Nephron progenitor cell (in vitro differentiated cells): Measurements from ENCODE around the gene CDC73.

Experiments
- DNase-seq: peaks from one replicate; pipeline ENCODE4 v3.0.0; 2021
- H3K27ac Mint-ChIP-seq: 2 replicates; pipeline ENCODE4 v1.8.0; 2021; ENCODE audit warnings: mild to moderate bottlenecking, moderate library complexity, mixed read lengths
- H3K27me3 Mint-ChIP-seq: 2 replicates; pipeline ENCODE4 v1.8.0; 2021; ENCODE audit warnings: mild to moderate bottlenecking, low read depth, mixed read lengths; ENCODE audit not compliant: poor library complexity
- H3K36me3 Mint-ChIP-seq: 2 replicates; pipeline ENCODE4 v1.8.0; 2021; ENCODE audit warnings: low read depth, mixed read lengths
- H3K4me1 Mint-ChIP-seq: 2 replicates; pipeline ENCODE4 v1.8.0; 2021; ENCODE audit warnings: mixed read lengths
- H3K4me3 Mint-ChIP-seq: 2 replicates; pipeline ENCODE4 v1.8.0; 2021; ENCODE audit warnings: mild to moderate bottlenecking, moderate library complexity, mixed read lengths
- H3K9me3 Mint-ChIP-seq: 2 replicates; pipeline ENCODE4 v1.8.0; 2021; ENCODE audit warnings: mild to moderate bottlenecking, moderate library complexity, mixed read lengths
- CTCF ChIP-seq: fragments of 200-600 bp; sonication (generic); IDR thresholded peaks from 2 replicates; pipeline ENCODE4 v1.5.0; 2021; ENCODE audit warnings: antibody characterized with exemption

The CDC73 gene

DNA sequence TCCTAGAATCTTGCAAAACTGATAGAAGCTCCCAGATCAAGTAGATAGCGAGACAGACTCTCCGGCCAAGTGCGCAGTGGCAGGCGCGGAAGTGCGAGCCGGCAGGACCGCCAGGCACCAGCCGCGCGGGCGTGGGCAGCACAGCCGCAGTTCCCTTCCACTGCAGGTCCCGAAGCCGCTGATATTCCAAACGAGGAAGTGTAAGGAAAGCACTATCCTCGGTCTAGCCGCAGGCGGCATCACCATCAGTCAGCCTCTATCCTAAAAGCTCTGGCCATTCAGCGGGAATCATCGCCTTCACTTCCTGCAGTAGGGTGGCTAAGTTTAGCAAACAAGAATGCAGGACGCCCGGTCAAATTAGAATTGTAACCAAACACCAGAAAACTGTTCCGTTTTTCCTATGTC is 17.3 kb upstream of the CDC73 start:
- no peaks in the 10 kb centered on the region for H3K36me3 Mint-ChIP-seq
- peak; percentile 46 for DNase-seq
- peak overlapping the region; percentile 82 for H3K27ac Mint-ChIP-seq
- no peak for TF ChIP-seq CTCF
- peaks cover 3% of the 10 kb centered on the region for H3K27me3 Mint-ChIP-seq
- H3K9me3 Mint-ChIP-seq, result no peaks in the 10 kb centered on the region
- H3K4me3 Mint-ChIP-seq, result peak overlapping the region; percentile 88
- H3K4me1 Mint-ChIP-seq, result peaks cover 20% of the 10 kb centered on the region

GRCh38 chr1:193104907-193105820 is 16.7 kb upstream of the CDC73 start, which contains the start of gene GLRX2:
GLRX2 (minus strand) TSS chr1:193105414; CDS start chr1:193105382, 32 bp downstream.
- Mint-ChIP-seq H3K4me1 (peaks cover 20% of the 10 kb centered on the region), H3K27ac (peak within 1 kb of the TSS; percentile 93), H3K4me3 (peak within 1 kb of the TSS; percentile 88), H3K36me3 (no peaks in the 10 kb centered on the region), H3K27me3 (peaks cover 3% of the 10 kb centered on the region), H3K9me3 (no peaks in the 10 kb centered on the region)
- peak; percentile 90 for DNase-seq
- no peak for TF ChIP-seq CTCF

GRCh38 chr1:193105821-193106177 is 16.0 kb upstream of the CDC73 start:
- H3K27ac Mint-ChIP-seq, result no peak overlapping the region
- H3K27me3 Mint-ChIP-seq, result peaks cover 3% of the 10 kb centered on the region
- DNase-seq, result no peak
- H3K4me1 Mint-ChIP-seq, result peaks cover 20% of the 10 kb centered on the region
- TF ChIP-seq CTCF, result no peak
- H3K36me3 Mint-ChIP-seq, result no peaks in the 10 kb centered on the region
- H3K9me3 Mint-ChIP-seq, result no peaks in the 10 kb centered on the region
- H3K4me3 Mint-ChIP-seq, result peak overlapping the region; percentile 88

- Mint-ChIP-seq H3K36me3 (no peaks in the 10 kb centered on the region), H3K4me3 (no peak overlapping the region), H3K4me1 (peaks cover 26% of the 10 kb centered on the region), H3K27ac (no peak overlapping the region), H3K27me3 (peaks cover 3% of the 10 kb centered on the region), H3K9me3 (no peaks in the 10 kb centered on the region)
- DNase-seq, result no peak
- no peak for TF ChIP-seq CTCF
These were observed 13.4 kb upstream of the CDC73 start for GRCh38 chr1:193108471-193108870.

GRCh38 chr1:193109619-193110018 is 12.2 kb upstream of the CDC73 start:
- Mint-ChIP-seq H3K9me3 (no peaks in the 10 kb centered on the region), H3K36me3 (no peaks in the 10 kb centered on the region), H3K4me1 (peaks cover 18% of the 10 kb centered on the region), H3K27ac (no peak overlapping the region), H3K4me3 (no peak overlapping the region), H3K27me3 (peaks cover 3% of the 10 kb centered on the region)
- no peak for DNase-seq
- TF ChIP-seq CTCF, result no peak

DNA sequence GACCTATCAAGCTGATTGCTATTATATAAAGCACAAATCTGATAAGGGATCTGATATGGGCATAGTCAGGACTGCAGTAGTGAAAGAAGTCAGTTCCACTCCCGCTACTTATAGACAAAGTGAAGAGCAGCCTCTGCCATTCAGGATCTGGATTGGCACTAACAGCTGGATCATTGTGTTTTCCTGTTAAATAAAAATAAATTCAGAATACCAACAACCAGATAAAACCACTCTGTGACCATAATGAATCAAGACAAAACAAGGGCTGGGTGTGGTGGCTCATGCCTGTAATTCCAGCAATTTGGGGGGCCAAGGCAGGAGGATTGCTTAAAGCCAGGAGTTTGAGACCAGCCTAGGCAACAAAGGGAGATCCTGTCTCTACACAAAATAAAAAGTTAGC is 11.6 kb upstream of the CDC73 start:
- Mint-ChIP-seq H3K9me3 (no peaks in the 10 kb centered on the region), H3K4me1 (peaks cover 18% of the 10 kb centered on the region), H3K4me3 (no peak overlapping the region), H3K36me3 (no peaks in the 10 kb centered on the region), H3K27me3 (peaks cover 3% of the 10 kb centered on the region), H3K27ac (no peak overlapping the region)
- no peak for DNase-seq
- TF ChIP-seq CTCF, result no peak
